ENCODE results near the gene CCL16. TPM values are rescaled to one million over a fixed set of nuclear protein-coding genes. Genes with fewer than 3 reads are reported as not detected.

CCL16 gene
- total RNA-seq, 4 donors from 2014 or later: 0.34 to 2.6 TPM; not detected in 2

- TF ChIP-seq CTCF (IDR thresholded peaks at IDR 0.05; ENCODE audit: low read depth): no peak
Measured at GRCh38 chr17:35948092-35948491, 33.2 kb downstream of the CCL16 start.

GRCh38 chr17:35947156-35947585 lies 34.1 kb downstream of the CCL16 start:
- TF ChIP-seq CTCF (IDR thresholded peaks at IDR 0.05; ENCODE audit: low read depth): no peak

- no peak for TF ChIP-seq CTCF (IDR thresholded peaks at IDR 0.05; ENCODE audit: low read depth)
Measured at GRCh38 chr17:35944151-35944550, 37.1 kb downstream of the CCL16 start.

- TF ChIP-seq CTCF (IDR thresholded peaks at IDR 0.05; ENCODE audit: low read depth): no peak
Measured at GRCh38 chr17:35943537-35943936, 37.8 kb downstream of the CCL16 start, which contains the start of gene LYZL6. Gene LYZL6, minus strand, starts transcription at chr17:35943713. Its CDS starts 4,357 bp downstream, at chr17:35939356.

- no peak for TF ChIP-seq CTCF (IDR thresholded peaks at IDR 0.05; ENCODE audit: low read depth)
Measured at GRCh38 chr17:35942588-35943186, 38.6 kb downstream of the CCL16 start.

GRCh38 chr17:35936063-35936462 lies 45.2 kb downstream of the CCL16 start:
- TF ChIP-seq CTCF (IDR thresholded peaks at IDR 0.05; ENCODE audit: low read depth): no peak

- no peak for TF ChIP-seq CTCF (IDR thresholded peaks at IDR 0.05; ENCODE audit: low read depth)
Measured at GRCh38 chr17:35934760-35935159, 46.5 kb downstream of the CCL16 start.
